MM.1S (cell line): ENCODE data around the gene HADH.

Experiments used
- CTCF ChIP-seq: fragments of 300-600 bp; sonication (generic); IDR thresholded peaks from 2 replicates; pipeline ENCODE4 v1.5.1; 2016; ENCODE audit warnings: antibody characterized with exemption, low read length, mixed read lengths
- EZH2phosphoT487 ChIP-seq: fragments of 300-600 bp; sonication (generic); IDR thresholded peaks from 2 replicates; pipeline ENCODE4 v1.6.1; 2018; ENCODE audit warnings: antibody characterized with exemption, low read length

GRCh38 chr4:108013955-108014354 is 24.3 kb downstream of the HADH start:
- TF ChIP-seq CTCF (no peak), EZH2phosphoT487 (no peak)
